Cardiac muscle cell (in vitro differentiated cells and primary cell): ENCODE measurements around the gene CDK5R2. TPM values are rescaled to one million over a fixed set of nuclear protein-coding genes. Genes with fewer than 3 reads are reported as not detected.
A peak's percentile ranks its signal among the peaks of the same experiment; 100 is the strongest.
"Not testable (repeated sequence)": the region's sequence is repeated elsewhere in the genome, so short reads cannot be mapped to it uniquely, and the experiment has no call there.

Experiments
- DNase-seq, 2 donors: peaks; one replicate each; pipeline versions ENCODE4 v3.0.0 to v3.0.0-alpha.2; 2010 to 2017; ENCODE audit warnings: low read depth in 1 of 2, low spot score in 1 of 2
- H3K27ac ChIP-seq: fragments of 200-600 bp; sonication (generic); 2 replicates; pipeline ENCODE4 v1.5.1; 2016
- H3K27me3 ChIP-seq: fragments of 200-600 bp; sonication (generic); 2 replicates; pipeline ENCODE4 v1.6.0; 2016; ENCODE audit warnings: control low read depth
- H3K36me3 ChIP-seq: fragments of 200-600 bp; sonication (generic); 2 replicates; pipeline ENCODE4 v1.5.1; 2016; ENCODE audit warnings: control low read depth
- H3K4me1 ChIP-seq: fragments of 200-600 bp; sonication (generic); 2 replicates; pipeline ENCODE4 v1.8.1; 2017; ENCODE audit warnings: low read depth, mild to moderate bottlenecking, mixed run types
- H3K4me3 ChIP-seq: fragments of 200-600 bp; sonication (generic); 2 replicates; pipeline ENCODE4 v1.5.1; 2016; ENCODE audit warnings: mild to moderate bottlenecking
- H3K9me3 ChIP-seq: fragments of 200-600 bp; sonication (generic); 2 replicates; pipeline ENCODE4 v1.5.1; 2017; ENCODE audit warnings: low read depth, mild to moderate bottlenecking, control low read depth
- polyA plus RNA-seq: library from polyadenylated mRNA; unstranded; fragments of >200 nt; fragmentation: Nextera tagmentation; extraction: Ambion mirVana; gene quantifications from 2 replicates; pipeline ENCODE4 v1.2.1, GENCODE V29; 2016
- total RNA-seq: library from RNA; depleted of rRNA; stranded (reverse); fragments of >200 nt; gene quantifications from 2 replicates; pipeline ENCODE4 v1.2.3, GENCODE V29; 2016
- TF ChIP-seq, protein P1 (sequence below): IDR thresholded peaks from 2 replicates; pipeline ENCODE4 v1.5.1; 2012; ENCODE audit warnings: low read depth, mild to moderate bottlenecking, low read length

The CDK5R2 gene
- total and polyA plus RNA-seq, 2 experiments from 2014 or later, result 0.06 to 0.22 TPM

DNA sequence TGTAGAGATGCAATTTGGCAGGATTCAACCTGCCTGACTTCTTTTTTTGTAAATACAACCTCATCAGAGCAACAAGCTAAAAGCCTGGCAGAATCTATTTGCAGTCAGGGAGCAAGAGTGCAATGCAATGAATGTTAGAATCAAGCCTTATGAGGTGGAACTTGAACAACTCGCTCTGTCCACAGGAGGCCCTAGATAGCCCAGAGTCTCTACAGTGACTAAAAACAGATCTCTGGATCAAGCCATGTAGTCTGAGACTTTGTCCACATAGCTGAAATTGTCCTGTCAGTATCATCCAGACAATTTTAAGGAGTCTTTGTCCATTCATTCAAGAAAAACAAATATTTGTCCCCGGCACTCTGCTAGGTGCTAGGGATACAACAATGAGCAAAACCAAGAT, 32.0 kb upstream of the CDK5R2 start:
- Histone ChIP-seq H3K27me3 (no peaks in the 10 kb centered on the region), H3K27ac (no peak overlapping the region), H3K36me3 (no peaks in the 10 kb centered on the region), H3K4me1 (no peaks in the 10 kb centered on the region), H3K9me3 (no peaks in the 10 kb centered on the region), H3K4me3 (no peak overlapping the region)
- no peak for DNase-seq
- TF ChIP-seq, protein P1, sequence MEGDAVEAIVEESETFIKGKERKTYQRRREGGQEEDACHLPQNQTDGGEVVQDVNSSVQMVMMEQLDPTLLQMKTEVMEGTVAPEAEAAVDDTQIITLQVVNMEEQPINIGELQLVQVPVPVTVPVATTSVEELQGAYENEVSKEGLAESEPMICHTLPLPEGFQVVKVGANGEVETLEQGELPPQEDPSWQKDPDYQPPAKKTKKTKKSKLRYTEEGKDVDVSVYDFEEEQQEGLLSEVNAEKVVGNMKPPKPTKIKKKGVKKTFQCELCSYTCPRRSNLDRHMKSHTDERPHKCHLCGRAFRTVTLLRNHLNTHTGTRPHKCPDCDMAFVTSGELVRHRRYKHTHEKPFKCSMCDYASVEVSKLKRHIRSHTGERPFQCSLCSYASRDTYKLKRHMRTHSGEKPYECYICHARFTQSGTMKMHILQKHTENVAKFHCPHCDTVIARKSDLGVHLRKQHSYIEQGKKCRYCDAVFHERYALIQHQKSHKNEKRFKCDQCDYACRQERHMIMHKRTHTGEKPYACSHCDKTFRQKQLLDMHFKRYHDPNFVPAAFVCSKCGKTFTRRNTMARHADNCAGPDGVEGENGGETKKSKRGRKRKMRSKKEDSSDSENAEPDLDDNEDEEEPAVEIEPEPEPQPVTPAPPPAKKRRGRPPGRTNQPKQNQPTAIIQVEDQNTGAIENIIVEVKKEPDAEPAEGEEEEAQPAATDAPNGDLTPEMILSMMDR, result no peak

DNA sequence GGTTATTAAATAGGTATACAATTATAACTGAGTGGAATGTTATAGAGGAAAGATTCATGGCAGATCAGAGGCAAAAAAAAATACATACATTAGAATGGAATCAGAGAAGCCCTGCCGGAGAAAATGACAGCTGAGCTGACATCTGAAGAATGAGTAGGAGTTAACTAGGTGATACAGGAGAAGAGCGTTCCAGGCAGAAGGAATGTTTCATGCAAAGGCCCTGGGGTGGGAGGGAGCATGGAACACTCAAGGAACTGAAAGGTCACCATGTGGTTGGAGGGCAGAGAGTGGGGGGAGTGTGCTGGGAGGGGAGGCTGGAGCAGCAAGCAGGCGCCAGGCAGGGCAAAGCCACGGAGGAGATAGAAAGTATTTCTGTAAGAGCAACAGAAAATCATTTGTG, 31.6 kb upstream of the CDK5R2 start:
- Histone ChIP-seq H3K4me1 (no peaks in the 10 kb centered on the region), H3K36me3 (no peaks in the 10 kb centered on the region), H3K4me3 (no peak overlapping the region), H3K9me3 (no peaks in the 10 kb centered on the region), H3K27me3 (no peaks in the 10 kb centered on the region), H3K27ac (no peak overlapping the region)
- no peak for DNase-seq
- TF ChIP-seq, protein P1, result no peak

DNA sequence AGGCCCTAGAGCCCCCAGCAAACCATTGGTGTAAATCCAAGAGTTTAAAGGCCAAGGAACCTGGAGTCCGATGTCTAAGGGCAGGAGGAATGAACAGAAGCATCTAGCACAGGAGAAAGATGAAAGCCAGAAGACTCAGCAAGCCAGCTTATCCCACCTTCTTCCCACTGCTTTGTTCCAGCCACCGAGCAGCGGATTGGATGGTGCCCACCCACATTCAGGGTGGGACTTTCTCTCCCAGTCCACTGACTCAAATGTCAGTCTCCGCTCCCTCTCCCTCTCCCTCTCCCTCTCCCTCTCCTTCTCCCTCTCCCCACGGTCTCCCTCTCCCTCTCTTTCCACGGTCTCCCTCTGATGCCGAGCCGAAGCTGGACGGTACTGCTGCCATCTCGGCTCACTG, 29.0 kb upstream of the CDK5R2 start:
- H3K27me3 ChIP-seq, H3K4me1 ChIP-seq, H3K36me3 ChIP-seq, H3K9me3 ChIP-seq, H3K27ac ChIP-seq, DNase-seq, H3K4me3 ChIP-seq: not testable (repeated sequence)

DNA sequence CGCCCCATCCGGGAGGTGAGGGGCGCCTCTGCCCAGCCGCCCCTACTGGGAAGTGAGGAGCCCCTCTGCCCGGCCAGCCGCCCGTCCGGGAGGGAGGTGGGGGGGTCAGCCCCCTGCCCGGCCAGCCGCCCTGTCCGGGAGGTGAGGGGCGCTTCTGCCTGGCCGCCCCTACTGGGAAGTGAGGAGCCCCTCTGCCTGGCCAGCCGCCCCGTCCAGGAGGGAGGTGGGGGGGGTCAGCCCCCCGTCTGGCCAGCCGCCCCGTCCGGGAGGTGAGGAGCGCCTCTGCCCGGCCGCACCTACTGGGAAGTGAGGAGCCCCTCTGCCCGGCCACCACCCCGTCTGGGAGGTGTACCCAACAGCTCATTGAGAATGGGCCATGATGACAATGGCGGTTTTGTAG, 27.7 kb upstream of the CDK5R2 start:
- peaks cover 19% of the 10 kb centered on the region for H3K27me3 ChIP-seq
- not testable (repeated sequence) for H3K4me1 ChIP-seq, H3K4me3 ChIP-seq, H3K36me3 ChIP-seq, H3K27ac ChIP-seq, H3K9me3 ChIP-seq, DNase-seq

DNA sequence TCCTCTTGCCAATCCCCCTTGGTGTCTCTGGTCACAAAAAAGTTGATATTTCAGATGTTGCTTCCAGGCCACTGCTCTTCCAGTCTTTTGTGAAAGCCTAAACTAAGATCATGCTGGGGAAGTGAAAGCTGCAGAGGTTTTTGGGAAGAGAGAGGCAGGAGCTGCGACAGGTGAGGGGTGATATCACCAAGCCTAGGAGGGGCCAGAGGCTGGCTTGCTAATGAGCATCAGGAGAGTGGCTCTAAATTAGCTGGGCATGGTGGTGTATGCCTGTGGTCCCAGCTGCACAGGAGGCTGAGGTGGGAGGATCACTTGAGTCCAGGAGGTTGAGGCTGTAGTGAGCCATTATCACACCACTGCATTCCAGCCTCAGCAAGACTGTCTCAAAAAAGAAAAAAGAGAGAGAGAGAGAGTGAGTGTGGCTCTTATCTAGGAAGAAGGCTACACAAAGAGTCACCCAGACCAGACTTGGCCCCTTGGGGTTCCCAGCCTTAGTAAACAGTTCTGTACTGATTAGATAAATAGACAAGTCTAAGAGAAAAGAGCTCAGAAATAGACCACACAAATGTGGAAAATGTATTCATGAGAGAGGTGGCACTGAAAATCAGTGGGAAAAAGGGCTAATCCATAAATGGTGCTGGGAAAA, 14.6 kb upstream of the CDK5R2 start:
- Histone ChIP-seq H3K27me3 (peaks cover 7% of the 10 kb centered on the region), H3K27ac (no peak overlapping the region), H3K4me3 (no peak overlapping the region), H3K9me3 (no peaks in the 10 kb centered on the region), H3K4me1 (no peaks in the 10 kb centered on the region), H3K36me3 (no peaks in the 10 kb centered on the region)
- peak in 1 of 2 donors; percentile 49 for DNase-seq
- TF ChIP-seq, protein P1, result no peak

DNA sequence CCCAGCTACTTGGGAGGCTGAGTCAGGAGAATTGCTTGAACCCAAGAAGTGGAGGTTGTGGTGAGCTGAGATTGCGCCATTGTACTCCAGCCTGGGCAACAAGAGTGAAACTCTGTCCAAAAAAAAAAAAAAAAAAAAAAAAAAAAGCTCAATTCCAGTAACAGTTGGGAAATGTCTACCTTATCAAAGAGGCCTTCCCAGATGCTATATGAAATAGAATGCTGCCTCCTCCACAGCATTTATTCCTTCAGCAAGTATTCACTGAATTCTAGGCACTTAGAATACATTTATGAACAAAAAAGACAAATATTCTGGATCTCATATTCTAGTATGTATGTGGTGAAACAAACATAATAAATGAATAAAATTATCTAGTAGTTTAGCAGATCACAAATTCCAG, 12.8 kb upstream of the CDK5R2 start:
- no peaks in the 10 kb centered on the region for H3K4me1 ChIP-seq
- TF ChIP-seq, protein P1, result no peak

More for the DNA sequence above, 12.8 kb upstream of the CDK5R2 start:
- DNase-seq, result peak in 1 of 2 donors; percentile 70
- Histone ChIP-seq H3K4me3 (no peak overlapping the region), H3K9me3 (no peaks in the 10 kb centered on the region), H3K27ac (no peak overlapping the region), H3K27me3 (peaks cover 5% of the 10 kb centered on the region), H3K36me3 (no peaks in the 10 kb centered on the region)
